Loucy (cell line): ENCODE measurements around the gene LZTS3.

Experiments
- CTCF ChIP-seq: fragments of 200-600 bp; sonication (generic); conservative IDR thresholded peaks from 2 replicates; pipeline ENCODE4 v1.5.1; 2014; ENCODE audit warnings: mild to moderate bottlenecking, antibody characterized with exemption, low read length
- EZH2phosphoT487 ChIP-seq: fragments of 200-600 bp; IDR thresholded peaks from 2 replicates; pipeline ENCODE4 v1.6.1; 2018; ENCODE audit warnings: antibody characterized with exemption, mild to moderate bottlenecking, moderate library complexity, borderline replicate concordance

GRCh38 chr20:3199206-3199605 lies 25.9 kb upstream of the LZTS3 start:
- no peak for TF ChIP-seq CTCF
- TF ChIP-seq EZH2phosphoT487 = no peak
